HL-60 (cell line): ENCODE results near the gene LRGUK.

Experiments
- POLR2AphosphoS5 ChIP-seq: IDR thresholded peaks from 2 replicates; pipeline ENCODE4 v1.6.1; 2012; ENCODE audit warnings: low read depth
- TF ChIP-seq, protein P1 (sequence below): IDR thresholded peaks from one replicate; pipeline ENCODE4 v1.5.1; 2011; ENCODE audit warnings: low read length, control low read depth, inconsistent platforms; ENCODE audit not compliant: insufficient read depth

DNA sequence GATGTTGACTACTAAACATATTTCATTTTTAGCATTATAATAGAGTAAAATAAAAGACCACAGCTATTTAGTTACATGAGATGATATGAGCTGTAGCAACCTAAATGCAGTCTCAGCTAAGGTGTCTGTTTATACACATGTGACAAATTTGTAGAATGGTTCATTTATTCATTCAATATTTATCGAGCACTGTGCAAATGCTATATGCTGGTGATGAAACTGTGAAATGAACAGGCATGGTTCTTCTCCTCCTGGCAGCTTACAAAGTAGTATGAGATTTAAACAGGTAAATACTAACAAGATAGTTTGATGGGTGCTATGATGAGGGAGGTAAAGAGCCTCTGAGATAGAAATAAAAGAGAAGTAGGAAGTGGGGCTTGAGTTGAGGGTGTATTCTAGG is 60.8 kb downstream of the LRGUK start:
- no peak for TF ChIP-seq POLR2AphosphoS5
- TF ChIP-seq, protein P1, sequence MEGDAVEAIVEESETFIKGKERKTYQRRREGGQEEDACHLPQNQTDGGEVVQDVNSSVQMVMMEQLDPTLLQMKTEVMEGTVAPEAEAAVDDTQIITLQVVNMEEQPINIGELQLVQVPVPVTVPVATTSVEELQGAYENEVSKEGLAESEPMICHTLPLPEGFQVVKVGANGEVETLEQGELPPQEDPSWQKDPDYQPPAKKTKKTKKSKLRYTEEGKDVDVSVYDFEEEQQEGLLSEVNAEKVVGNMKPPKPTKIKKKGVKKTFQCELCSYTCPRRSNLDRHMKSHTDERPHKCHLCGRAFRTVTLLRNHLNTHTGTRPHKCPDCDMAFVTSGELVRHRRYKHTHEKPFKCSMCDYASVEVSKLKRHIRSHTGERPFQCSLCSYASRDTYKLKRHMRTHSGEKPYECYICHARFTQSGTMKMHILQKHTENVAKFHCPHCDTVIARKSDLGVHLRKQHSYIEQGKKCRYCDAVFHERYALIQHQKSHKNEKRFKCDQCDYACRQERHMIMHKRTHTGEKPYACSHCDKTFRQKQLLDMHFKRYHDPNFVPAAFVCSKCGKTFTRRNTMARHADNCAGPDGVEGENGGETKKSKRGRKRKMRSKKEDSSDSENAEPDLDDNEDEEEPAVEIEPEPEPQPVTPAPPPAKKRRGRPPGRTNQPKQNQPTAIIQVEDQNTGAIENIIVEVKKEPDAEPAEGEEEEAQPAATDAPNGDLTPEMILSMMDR = no peak
